Neuron (in vitro differentiated cells): ENCODE data around the gene TMEM229B.

Experiments used
- H2AFZ ChIP-seq: one replicate; pipeline ENCODE4 v1.6.1; 2013; ENCODE audit warnings: low read depth, mild to moderate bottlenecking, inconsistent platforms, low read length, moderate library complexity
- H3K27me3 ChIP-seq: one replicate; pipeline ENCODE4 v1.6.1; 2013; ENCODE audit warnings: low read length; ENCODE audit not compliant: insufficient read depth
- H3K36me3 ChIP-seq: one replicate; pipeline ENCODE4 v1.6.1; 2013; ENCODE audit warnings: low read length; ENCODE audit not compliant: insufficient read depth
- H3K4me1 ChIP-seq: one replicate; pipeline ENCODE4 v1.6.1; 2013; ENCODE audit warnings: low read length; ENCODE audit not compliant: insufficient read depth
- H3K4me3 ChIP-seq: 2 replicates; pipeline ENCODE4 v1.5.1; 2013; ENCODE audit warnings: mild to moderate bottlenecking, low read length, moderate library complexity
- H3K9me3 ChIP-seq: one replicate; pipeline ENCODE4 v1.6.1; 2013; ENCODE audit warnings: low read length

TMEM229B gene

DNA sequence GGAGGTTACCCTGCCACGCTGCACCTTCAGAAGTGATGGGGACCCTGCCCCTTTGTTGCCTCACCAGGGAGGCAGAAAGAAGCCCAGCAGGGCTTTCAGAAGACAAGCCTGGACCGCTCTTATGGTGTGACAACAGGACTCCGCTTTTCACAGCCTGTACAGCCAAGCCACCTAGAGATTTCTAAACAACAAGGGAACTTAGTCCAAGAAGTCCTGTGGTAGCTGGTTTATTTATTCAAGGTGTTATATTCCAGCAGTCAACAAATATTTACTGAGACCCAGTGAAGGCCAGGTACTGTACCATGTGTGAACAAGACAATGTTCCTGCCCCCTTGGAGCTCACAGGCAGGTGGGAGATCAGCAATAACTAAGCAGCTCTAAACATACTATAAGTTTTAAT, 4.0 kb upstream of the TMEM229B start:
- H3K4me3 ChIP-seq = no peak overlapping the region
- H3K9me3 ChIP-seq = peaks cover 7% of the 10 kb centered on the region
- H3K36me3 ChIP-seq = no peaks in the 10 kb centered on the region
- no peak overlapping the region for H2AFZ ChIP-seq
- peaks cover 5% of the 10 kb centered on the region for H3K27me3 ChIP-seq
- no peaks in the 10 kb centered on the region for H3K4me1 ChIP-seq

DNA sequence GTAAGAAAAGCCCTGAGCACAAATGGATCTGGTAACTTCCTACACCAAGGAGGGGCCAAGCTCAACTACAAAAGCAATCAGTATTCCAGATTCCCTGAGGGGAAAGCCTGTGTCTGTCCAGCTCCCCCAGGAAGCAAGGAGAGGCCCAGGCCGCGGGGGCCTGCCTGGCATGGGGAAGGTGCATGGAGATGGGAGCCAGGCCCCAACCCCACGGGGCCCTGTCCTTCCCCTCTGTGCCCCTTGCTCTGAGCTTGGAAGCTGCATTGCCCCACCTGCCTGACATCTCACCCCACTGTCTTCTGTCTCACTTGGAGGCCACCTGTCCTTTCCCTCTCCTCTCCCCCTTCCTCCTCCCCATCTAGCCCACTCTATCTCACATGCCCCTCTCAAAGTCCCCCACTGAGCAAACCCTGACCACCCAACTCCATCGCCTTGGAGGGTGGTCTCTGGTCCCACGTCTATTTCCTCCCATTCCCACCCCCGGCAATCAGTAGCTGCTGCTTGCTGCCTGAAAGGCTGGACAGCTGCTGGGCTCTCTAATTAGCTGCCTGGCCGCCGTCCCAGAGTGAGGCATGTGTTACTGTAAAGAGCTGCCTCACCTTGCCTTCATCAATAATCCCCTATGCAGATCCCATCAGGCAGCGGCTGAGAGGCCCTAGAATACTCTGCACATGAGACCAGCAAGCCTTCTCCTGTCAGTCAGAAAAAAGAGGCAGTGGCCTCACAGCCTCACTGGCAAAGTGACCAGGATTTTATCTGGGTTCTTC, 3.4 kb upstream of the TMEM229B start:
- no peaks in the 10 kb centered on the region for H3K36me3 ChIP-seq

DNA sequence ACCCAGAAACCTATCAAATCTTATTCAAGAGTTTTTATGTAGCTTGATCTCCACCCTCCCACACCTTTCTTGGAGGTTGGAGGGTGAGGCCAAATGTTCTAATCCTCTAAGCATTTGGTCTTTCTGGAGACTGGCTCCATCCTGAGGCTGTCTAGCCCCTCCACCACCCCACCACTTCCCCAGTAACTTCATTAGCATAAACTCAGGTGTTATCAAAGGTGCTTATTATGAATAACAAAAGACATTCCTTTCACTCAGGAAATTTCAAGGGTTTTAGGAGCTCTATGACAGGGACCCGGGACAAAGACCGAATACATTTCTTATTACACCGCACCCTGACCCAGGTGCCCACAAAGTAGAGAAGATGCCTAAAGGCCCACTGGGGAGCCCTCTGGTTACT, 2.8 kb upstream of the TMEM229B start:
- Histone ChIP-seq H2AFZ (no peak overlapping the region), H3K4me1 (no peaks in the 10 kb centered on the region), H3K36me3 (no peaks in the 10 kb centered on the region), H3K4me3 (no peak overlapping the region), H3K9me3 (peaks cover 7% of the 10 kb centered on the region), H3K27me3 (peaks cover 5% of the 10 kb centered on the region)

More for the DNA sequence above, 3.4 kb upstream of the TMEM229B start:
- H3K27me3 ChIP-seq = peaks cover 5% of the 10 kb centered on the region
- no peaks in the 10 kb centered on the region for H3K4me1 ChIP-seq
- no peak overlapping the region for H2AFZ ChIP-seq
- H3K4me3 ChIP-seq = no peak overlapping the region
- peaks cover 7% of the 10 kb centered on the region for H3K9me3 ChIP-seq

DNA sequence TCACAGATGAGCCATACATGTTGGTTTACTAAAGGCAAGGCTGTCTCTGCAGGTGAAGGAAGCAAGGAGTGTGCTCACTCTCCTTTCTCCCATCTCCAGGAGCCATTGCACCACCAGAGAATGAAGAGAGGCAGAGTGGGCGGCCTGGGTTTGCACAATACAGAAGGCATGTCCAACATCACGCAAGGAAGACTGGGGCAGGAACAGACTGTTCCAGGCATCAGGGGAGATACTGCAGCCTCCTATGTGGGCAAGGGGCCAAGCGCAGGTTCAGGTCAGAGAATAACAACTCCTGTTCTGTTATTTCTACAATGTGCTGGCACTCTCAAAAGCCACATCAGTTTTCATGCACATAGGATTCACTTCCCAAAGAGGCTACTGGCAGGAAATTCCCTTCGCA, 1.7 kb upstream of the TMEM229B start:
- Histone ChIP-seq H3K9me3 (peaks cover 7% of the 10 kb centered on the region), H3K27me3 (peaks cover 5% of the 10 kb centered on the region), H3K36me3 (no peaks in the 10 kb centered on the region), H2AFZ (no peak overlapping the region), H3K4me1 (no peaks in the 10 kb centered on the region), H3K4me3 (no peak overlapping the region)

DNA sequence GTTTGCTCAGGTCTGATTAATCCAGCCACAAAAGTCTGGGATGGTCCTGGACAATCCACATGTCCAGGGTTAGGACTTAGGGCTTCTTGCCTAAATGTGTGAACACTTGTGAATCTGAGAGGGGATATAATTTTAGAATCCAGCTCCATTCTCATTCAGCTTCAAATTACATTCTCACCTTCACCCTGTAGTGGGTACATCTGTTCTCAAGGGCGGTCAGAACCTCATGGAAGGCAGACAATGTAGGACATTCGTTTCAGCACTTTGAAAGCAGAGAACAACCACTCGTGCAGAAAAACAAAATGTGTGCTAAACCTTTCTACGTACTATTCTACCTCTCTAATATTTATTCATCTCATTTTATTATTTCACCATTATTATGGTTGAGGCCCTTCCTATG, 1.2 kb downstream of the TMEM229B start:
- Histone ChIP-seq H3K9me3 (no peaks in the 10 kb centered on the region), H3K4me3 (no peak overlapping the region), H2AFZ (no peak overlapping the region), H3K36me3 (no peaks in the 10 kb centered on the region), H3K4me1 (no peaks in the 10 kb centered on the region), H3K27me3 (peaks cover 5% of the 10 kb centered on the region)

DNA sequence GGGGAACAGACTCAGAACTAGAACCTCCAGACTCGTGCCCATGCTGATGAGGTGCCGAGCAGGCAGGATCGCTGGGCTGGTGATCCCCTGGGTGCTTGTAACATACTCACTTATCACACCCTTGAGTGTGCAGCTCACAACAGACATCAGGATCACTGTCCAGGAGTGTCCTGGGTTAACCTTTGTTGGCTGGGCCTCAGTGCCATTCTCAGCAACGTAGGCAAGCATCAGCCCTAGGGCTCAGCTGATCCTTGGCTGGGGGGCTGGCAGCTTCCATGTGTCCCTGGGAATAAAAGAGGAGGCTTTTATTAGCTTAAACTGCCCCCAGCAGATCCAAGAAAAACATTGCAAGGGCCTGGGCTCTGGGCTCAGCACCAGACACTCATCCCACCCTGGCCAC, 1.6 kb downstream of the TMEM229B start:
- Histone ChIP-seq H3K27me3 (peaks cover 5% of the 10 kb centered on the region), H3K36me3 (no peaks in the 10 kb centered on the region), H3K4me1 (no peaks in the 10 kb centered on the region), H2AFZ (no peak overlapping the region), H3K9me3 (no peaks in the 10 kb centered on the region), H3K4me3 (no peak overlapping the region)

DNA sequence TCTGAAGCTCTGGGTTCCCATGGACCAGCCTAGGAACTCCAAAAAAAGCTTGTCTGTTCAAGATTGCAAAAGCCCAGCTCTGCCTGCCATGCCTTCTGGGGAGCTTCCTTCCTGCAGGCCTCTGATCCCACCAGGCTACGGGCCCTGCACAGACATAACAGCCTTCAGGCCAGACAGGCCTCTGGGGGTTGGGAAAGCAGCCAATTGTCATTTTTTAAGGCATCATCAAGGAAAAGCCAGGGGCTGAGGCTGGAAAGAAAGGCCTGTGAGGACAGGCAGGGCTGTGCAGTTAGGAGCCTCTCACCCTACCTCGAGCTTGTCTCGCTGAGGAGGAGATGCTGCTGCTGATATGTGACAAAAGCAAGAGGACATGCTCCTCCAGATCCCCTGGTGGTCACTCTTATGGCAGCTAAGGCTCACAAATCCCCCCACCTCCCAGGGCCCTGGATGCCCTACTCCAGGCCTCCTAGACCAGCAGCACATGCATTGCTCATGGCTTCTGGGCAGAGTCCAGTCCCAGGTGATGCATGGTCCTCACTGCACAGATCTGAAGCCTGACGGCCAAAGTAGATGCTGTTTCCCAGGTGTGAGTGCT, 2.9 kb downstream of the TMEM229B start:
- no peaks in the 10 kb centered on the region for H3K4me1 ChIP-seq
- no peak overlapping the region for H2AFZ ChIP-seq
- peaks cover 5% of the 10 kb centered on the region for H3K27me3 ChIP-seq
- no peak overlapping the region for H3K4me3 ChIP-seq
- H3K36me3 ChIP-seq = no peaks in the 10 kb centered on the region
- H3K9me3 ChIP-seq = no peaks in the 10 kb centered on the region

DNA sequence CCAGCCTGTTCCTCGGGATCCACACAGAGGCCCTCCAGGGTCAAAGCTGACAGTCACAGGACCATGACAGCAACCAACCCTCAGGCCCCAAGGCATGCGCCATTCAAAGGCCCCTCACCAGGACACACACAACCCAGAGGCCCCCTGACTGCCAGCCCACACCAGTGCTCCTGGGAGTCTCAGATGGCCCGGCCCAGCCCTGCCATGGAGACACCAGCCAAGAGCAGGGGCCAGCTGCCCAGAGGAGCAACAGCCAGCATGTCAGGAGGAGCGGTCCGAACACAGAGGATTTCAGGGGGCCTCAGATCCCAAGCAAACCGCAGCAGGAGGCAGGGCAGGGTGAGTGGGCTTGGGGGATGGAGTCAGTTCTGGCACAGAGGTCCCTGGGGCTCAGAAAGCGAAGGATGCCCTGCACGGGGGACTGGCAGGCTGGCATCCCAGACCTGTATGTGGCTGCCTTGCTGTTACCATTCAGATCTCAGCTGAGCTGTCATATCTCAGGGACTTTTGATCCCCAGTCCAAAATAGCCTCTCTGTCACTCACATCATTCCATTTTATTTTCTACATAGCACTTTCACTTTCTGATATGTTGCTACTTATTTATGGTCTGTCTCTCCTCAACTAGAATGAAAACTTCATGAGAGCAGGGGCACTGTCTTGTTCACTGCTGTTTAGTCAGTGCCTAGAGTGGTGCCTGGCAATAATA, 4.8 kb downstream of the TMEM229B start:
- no peaks in the 10 kb centered on the region for H3K9me3 ChIP-seq
- H3K27me3 ChIP-seq = peaks cover 5% of the 10 kb centered on the region
- H2AFZ ChIP-seq = no peak overlapping the region
- no peak overlapping the region for H3K4me3 ChIP-seq
- no peaks in the 10 kb centered on the region for H3K36me3 ChIP-seq
- H3K4me1 ChIP-seq = no peaks in the 10 kb centered on the region

DNA sequence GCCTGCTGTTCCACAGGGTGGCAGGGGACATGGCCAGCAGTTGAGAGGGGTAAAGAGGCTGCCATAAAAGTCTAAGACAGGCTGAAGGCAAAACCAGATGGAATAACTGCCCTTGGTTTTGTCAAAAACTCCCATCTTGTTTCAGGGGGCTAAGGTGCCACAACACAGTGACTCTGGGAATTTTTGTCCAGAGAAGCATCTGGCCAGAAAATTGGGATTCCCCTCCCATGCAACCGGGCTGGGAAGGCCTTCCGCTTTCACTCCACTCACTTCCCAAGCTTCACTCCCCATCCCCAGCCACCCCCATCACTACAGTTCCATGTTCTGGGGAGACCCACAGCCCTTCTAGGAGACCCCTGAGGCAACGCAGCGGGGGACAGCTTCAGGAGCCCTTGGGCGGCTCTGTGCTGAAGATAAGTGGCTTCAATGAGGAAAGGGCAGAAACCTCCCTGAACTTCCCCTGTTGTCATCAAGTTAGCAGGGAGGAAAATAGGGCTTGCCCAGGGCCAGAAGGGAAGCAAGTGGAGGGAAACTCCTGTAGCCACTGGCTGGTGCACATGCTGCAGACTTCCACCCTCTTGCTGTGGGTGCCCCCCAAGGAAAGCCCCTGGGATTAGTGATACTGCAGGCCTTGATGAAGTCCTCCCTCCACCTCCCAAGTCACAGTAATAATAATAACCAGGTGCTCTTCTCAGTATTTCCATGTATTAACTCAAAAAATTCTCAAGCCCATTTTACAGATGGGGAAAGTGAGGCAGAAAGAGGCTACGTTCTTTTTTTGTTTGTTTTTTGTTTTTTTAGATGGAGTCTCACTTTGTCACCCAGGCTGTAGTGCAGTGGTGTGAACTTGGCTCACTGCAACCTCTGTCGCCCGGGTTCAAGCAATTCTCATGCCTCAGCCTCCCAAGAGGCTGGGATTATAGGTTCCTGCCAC, 6.0 kb downstream of the TMEM229B start:
- H3K9me3 ChIP-seq = no peaks in the 10 kb centered on the region
- no peaks in the 10 kb centered on the region for H3K27me3 ChIP-seq
- H3K36me3 ChIP-seq = no peaks in the 10 kb centered on the region
- no peaks in the 10 kb centered on the region for H3K4me1 ChIP-seq
- no peak overlapping the region for H2AFZ ChIP-seq
- no peak overlapping the region for H3K4me3 ChIP-seq

DNA sequence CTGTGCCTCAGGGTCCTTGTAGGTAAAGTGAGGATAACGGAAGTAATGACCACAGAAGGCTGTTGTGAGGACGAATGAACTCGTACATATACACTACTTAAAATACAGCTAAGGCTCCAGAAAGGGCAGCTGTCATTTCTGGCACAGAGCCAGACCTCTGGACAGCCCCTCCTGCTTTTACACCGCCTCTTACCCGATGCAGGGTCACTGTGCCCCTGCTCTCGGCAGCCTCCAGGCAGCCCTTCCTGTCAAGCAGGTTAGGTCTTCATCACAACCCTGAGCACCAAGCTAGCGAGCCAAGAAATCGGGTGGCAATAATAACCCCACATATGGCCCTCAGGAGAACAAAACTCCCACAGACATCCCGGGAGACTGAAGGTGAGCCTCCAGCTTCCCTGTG, 8.5 kb downstream of the TMEM229B start:
- H3K4me1 ChIP-seq = no peaks in the 10 kb centered on the region
- no peak overlapping the region for H3K4me3 ChIP-seq
- H3K36me3 ChIP-seq = no peaks in the 10 kb centered on the region
- no peaks in the 10 kb centered on the region for H3K9me3 ChIP-seq
- no peaks in the 10 kb centered on the region for H3K27me3 ChIP-seq
- no peak overlapping the region for H2AFZ ChIP-seq

DNA sequence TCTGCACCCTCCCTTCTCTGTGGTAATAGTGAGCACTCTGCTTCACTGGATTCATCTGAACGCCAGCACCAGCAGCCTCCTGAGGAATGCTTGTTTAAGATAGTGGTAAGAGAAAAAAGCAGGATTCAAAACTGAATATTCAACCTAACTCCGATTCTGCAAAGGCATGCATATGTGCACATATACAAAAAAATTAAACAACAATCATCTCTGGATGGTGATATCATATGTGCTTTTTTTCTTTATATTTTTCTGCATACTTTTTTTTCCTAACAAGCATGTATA, 9.8 kb downstream of the TMEM229B start:
- Histone ChIP-seq H3K9me3 (no peaks in the 10 kb centered on the region), H3K36me3 (no peaks in the 10 kb centered on the region), H3K27me3 (no peaks in the 10 kb centered on the region), H3K4me1 (no peaks in the 10 kb centered on the region), H2AFZ (no peak overlapping the region), H3K4me3 (no peak overlapping the region)

DNA sequence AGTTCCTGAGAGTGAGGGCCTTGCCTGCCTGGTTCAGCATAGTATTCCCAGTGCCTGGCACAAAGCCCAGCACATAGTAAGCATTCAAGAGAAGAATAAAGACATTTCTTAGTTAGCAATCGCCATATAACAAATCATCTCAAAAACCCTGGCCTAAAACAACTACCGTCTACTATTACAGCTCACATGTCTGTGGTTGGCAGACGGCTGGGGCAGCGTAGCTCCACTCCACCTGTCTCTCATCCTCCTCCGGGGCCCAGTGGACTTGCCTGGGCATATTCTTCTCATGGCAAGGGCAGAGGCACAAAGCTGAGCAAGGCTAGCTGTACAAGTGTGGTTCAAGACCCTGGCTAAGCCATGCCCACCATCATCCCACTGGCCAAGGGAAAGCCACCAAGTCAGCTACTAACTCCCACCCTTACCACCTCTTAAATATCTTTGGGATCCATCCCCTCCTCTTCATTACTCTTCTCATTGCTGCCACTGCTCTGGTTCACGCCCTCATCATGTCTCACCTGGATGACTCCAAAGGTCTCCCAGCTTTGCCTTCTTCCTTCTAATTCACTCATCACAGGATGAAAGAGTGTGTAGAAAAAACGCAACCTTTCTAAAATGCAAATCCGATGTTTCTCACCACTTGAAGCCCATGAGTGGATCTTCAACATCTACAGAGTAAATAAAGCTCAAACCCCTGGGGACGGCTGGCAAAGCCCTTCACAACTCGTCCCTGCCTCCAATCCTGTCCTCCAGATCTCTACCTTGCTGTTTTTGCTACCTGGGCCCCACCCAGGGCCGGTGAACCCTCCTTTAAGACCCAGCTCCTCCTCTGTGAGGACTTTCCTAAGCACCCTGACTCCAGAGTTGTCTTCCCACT, 10.4 kb downstream of the TMEM229B start:
- no peak overlapping the region for H2AFZ ChIP-seq
- H3K36me3 ChIP-seq = no peaks in the 10 kb centered on the region
- H3K27me3 ChIP-seq = no peaks in the 10 kb centered on the region
- no peaks in the 10 kb centered on the region for H3K4me1 ChIP-seq
- no peaks in the 10 kb centered on the region for H3K9me3 ChIP-seq
- H3K4me3 ChIP-seq = no peak overlapping the region
